ENCODE data around the gene GRK4. TPM values are rescaled to one million over a fixed set of nuclear protein-coding genes. Genes with fewer than 3 reads are reported as not detected.
"Not testable (repeated sequence)": the region's sequence is repeated elsewhere in the genome, so short reads cannot be mapped to it uniquely, and the experiment has no call there.

The GRK4 gene
- total and polyA plus RNA-seq, 11 donors: 4.9 to 12.0 (median 9.3) TPM

- Histone ChIP-seq H3K4me3 (no peak overlapping the region), H3K4me1 (peaks cover 0 to 12% (median 0%) of the 10 kb centered on the region in 12 donors), H3K36me3 (peaks cover 2 to 98% (median 97%) of the 10 kb centered on the region in 9 donors), H3K27ac (no peak overlapping the region), H3K27me3 (no peaks in the 10 kb centered on the region), H3K9me3 (no peaks in the 10 kb centered on the region)
- no peak for TF ChIP-seq CTCF (IDR thresholded peaks at IDR 0.05)
- no peak for TF ChIP-seq POLR2A (IDR thresholded peaks at IDR 0.05)
- intact Hi-C loops (cut with DNase I): no loop called here
- no peak for DNase-seq
- WGBS, 4 donors: 85 to 92% (median 89%) methylated on average over 29 to 30 of the region's 30 CpGs
- no peak for ATAC-seq
These were observed 18.5 kb upstream of the GRK4 start for GRCh38 chr4:2944586-2945526.

GRCh38 chr4:2945619-2946604 is 17.5 kb upstream of the GRK4 start:
- DNase-seq; H3K4me3 ChIP-seq; H3K9me3 ChIP-seq; intact Hi-C loops (cut with DNase I); H3K27me3 ChIP-seq; H3K27ac ChIP-seq; ATAC-seq: not testable (repeated sequence)
- Histone ChIP-seq H3K4me1 (peaks cover 0 to 12% (median 0%) of the 10 kb centered on the region in 12 donors), H3K36me3 (peaks cover 2 to 98% (median 97%) of the 10 kb centered on the region in 9 donors)
- WGBS, 4 donors: 89 to 90% (median 89%) methylated on average over 28 to 30 of the region's 30 CpGs

GRCh38 chr4:2946812-2947600 is 16.4 kb upstream of the GRK4 start:
- Histone ChIP-seq H3K36me3 (peaks cover 0 to 98% (median 97%) of the 10 kb centered on the region in 9 donors), H3K27ac (peak overlapping the region in 2 of 12 donors; percentile 10 to 39), H3K4me3 (no peak overlapping the region), H3K4me1 (peaks cover 0 to 12% (median 0%) of the 10 kb centered on the region in 12 donors), H3K27me3 (no peaks in the 10 kb centered on the region), H3K9me3 (no peaks in the 10 kb centered on the region)
- no peak for DNase-seq
- intact Hi-C loops (cut with DNase I): no loop called here
- WGBS, 4 donors: 91 to 95% (median 92%) methylated on average over 19 of the region's 19 CpGs
- TF ChIP-seq CTCF (IDR thresholded peaks at IDR 0.05): no peak
- TF ChIP-seq POLR2A (IDR thresholded peaks at IDR 0.05): no peak
- ATAC-seq: no peak

DNA sequence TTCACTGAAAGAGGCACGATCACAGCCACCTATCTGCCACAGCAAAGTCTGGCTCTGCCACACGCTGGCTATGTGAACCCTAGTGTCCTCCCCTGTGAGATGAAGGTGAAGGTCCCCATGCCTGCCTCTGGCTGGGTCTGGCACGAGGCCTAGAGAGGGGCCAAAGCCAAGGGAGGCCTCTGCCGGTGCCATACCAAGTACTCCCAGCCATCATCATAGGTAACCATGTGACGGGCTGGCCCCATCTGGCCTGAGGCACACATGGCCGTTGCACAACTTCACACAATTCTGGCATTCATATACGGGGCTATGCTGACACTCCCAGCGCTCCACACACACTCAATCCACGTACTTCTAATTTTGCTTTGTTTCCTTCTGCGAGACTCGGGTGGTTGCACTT is 15.4 kb upstream of the GRK4 start:
- no peak for TF ChIP-seq POLR2A (IDR thresholded peaks at IDR 0.05)
- no peak for TF ChIP-seq CTCF (IDR thresholded peaks at IDR 0.05)
- intact Hi-C loops (cut with DNase I): no loop called here
- peaks cover 0 to 12% (median 0%) of the 10 kb centered on the region in 12 donors for H3K4me1 ChIP-seq
- H3K9me3 ChIP-seq: no peaks in the 10 kb centered on the region
- ATAC-seq (peak; percentile 69 to 91 (median 79)), DNase-seq (peak in 3 of 5 donors; percentile 56 to 83 (median 59))
- WGBS, 4 donors: 57 to 69% (median 66%) methylated on average over 10 to 11 of the region's 11 CpGs
- no peaks in the 10 kb centered on the region for H3K27me3 ChIP-seq
- no peak overlapping the region for H3K4me3 ChIP-seq
- peak overlapping the region in 3 of 12 donors; percentile 10 to 42 (median 39) for H3K27ac ChIP-seq
- H3K36me3 ChIP-seq: peaks cover 0 to 98% (median 97%) of the 10 kb centered on the region in 9 donors

Data from heart left ventricle (tissue), 16 donors.